Left lung (tissue), 10 donors: ENCODE data around the gene CAPRIN2. TPM values are rescaled to one million over a fixed set of nuclear protein-coding genes. Genes with fewer than 3 reads are reported as not detected.

ENCODE experiments used
- ATAC-seq: fragments of 200-7000 bp; cut with Tn5 transposase; one replicate; pipeline ENCODE4 v1.9.1; 2020; ENCODE audit warnings: moderate library complexity
- DNase-seq, 4 donors: peaks; one replicate each; pipeline ENCODE4 v3.0.0-alpha.2; 2013 to 2020
- H3K27ac ChIP-seq, 2 donors: fragments of 200-600 bp; sonication (generic) in 1 of 2; one replicate each; pipeline versions ENCODE4 v1.5.0 to v1.8.0; 2020 to 2021
- H3K27me3 ChIP-seq, 2 donors: fragments of 200-600 bp; sonication (generic) in 1 of 2; one replicate each; pipeline versions ENCODE4 v1.5.0 to v1.8.0; 2020 to 2021
- H3K36me3 ChIP-seq, 2 donors: fragments of 200-600 bp; sonication (generic) in 1 of 2; one replicate each; pipeline versions ENCODE4 v1.5.0 to v1.8.0; 2020 to 2021
- H3K4me1 ChIP-seq, 2 donors: fragments of 200-600 bp; one replicate each; pipeline ENCODE4 v1.8.0; 2021
- H3K4me3 ChIP-seq, 2 donors: fragments of 200-600 bp; sonication (generic) in 1 of 2; one replicate each; pipeline versions ENCODE4 v1.5.0 to v1.8.0; 2020 to 2021; ENCODE audit warnings: mild to moderate bottlenecking in 1 of 2
- H3K9me3 ChIP-seq, 2 donors: fragments of 200-600 bp; sonication (generic) in 1 of 2; one replicate each; pipeline versions ENCODE4 v1.5.0 to v1.8.0; 2020 to 2021
- CTCF ChIP-seq, 2 donors: fragments of 200-600 bp; sonication (generic) in 1 of 2; IDR thresholded peaks; one replicate each; pipeline versions ENCODE4 v1.5.0 to v1.8.0; 2021; ENCODE audit warnings: antibody characterized with exemption in 2 of 2
- intact Hi-C, 2 donors: fragments of 100-400 bp; cut with DNase I; formaldehyde crosslinking; loops; one replicate each; pipeline versions ENCODE4 v1.11.2 to v1.14.2; 2022
- polyA plus RNA-seq, 6 donors: library from polyadenylated mRNA; unstranded; fragments of 120-200 nt; gene quantifications; one replicate each; pipeline ENCODE4 v1.2.1, GENCODE V29; 2013; ENCODE audit not compliant: insufficient read length in 6 of 6
- total RNA-seq, 2 donors: library from RNA; stranded (reverse); fragmentation: NEBNext Ultra II Directional; extraction: Animal tissue kit (Norgen Biotek cat#: 25700); gene quantifications; one replicate each; pipeline ENCODE4 v1.2.1, GENCODE V29; 2021
- donor health status: DM: no; HTN: yes; CAD: no.
- donor health status: DM: no; HTN: no; CAD: no.

CAPRIN2 gene
- total and polyA plus RNA-seq, 8 donors, result 16.4 to 66.3 (median 46.0) TPM

GRCh38 chr12:30698346-30698745 lies 56.4 kb downstream of the CAPRIN2 start:
- Histone ChIP-seq H3K9me3 (no peaks in the 10 kb centered on the region), H3K4me3 (no peak overlapping the region), H3K27ac (no peak overlapping the region), H3K27me3 (no peaks in the 10 kb centered on the region), H3K36me3 (no peaks in the 10 kb centered on the region), H3K4me1 (peaks cover 16% of the 10 kb centered on the region in 2 donors)
- no peak for TF ChIP-seq CTCF (IDR thresholded peaks at IDR 0.05)
- intact Hi-C loops, result no loop called here
- no peak for DNase-seq
- ATAC-seq, result no peak

GRCh38 chr12:30696943-30697342 lies 57.8 kb downstream of the CAPRIN2 start:
- Histone ChIP-seq H3K9me3 (no peaks in the 10 kb centered on the region), H3K27me3 (no peaks in the 10 kb centered on the region), H3K27ac (no peak overlapping the region), H3K4me1 (peaks cover 16 to 30% of the 10 kb centered on the region in 2 donors), H3K4me3 (no peak overlapping the region), H3K36me3 (no peaks in the 10 kb centered on the region)
- DNase-seq (no peak), ATAC-seq (no peak)
- TF ChIP-seq CTCF (IDR thresholded peaks at IDR 0.05), result no peak
- intact Hi-C loops, result no loop called here

- H3K27me3 ChIP-seq, result no peaks in the 10 kb centered on the region
- TF ChIP-seq CTCF (IDR thresholded peaks at IDR 0.05), result no peak
- no peaks in the 10 kb centered on the region for H3K9me3 ChIP-seq
- H3K4me3 ChIP-seq, result peak overlapping the region in 1 of 2 donors; percentile 98
- peaks cover 16 to 34% of the 10 kb centered on the region in 2 donors for H3K4me1 ChIP-seq
- no peak overlapping the region for H3K27ac ChIP-seq
- H3K36me3 ChIP-seq, result no peaks in the 10 kb centered on the region
- DNase-seq (peak in 1 of 4 donors; percentile 51), ATAC-seq (no peak)
- intact Hi-C loops, result no loop called here
Observed at GRCh38 chr12:30696486-30696885, 58.3 kb downstream of the CAPRIN2 start.

- TF ChIP-seq CTCF (IDR thresholded peaks at IDR 0.05), result no peak
Observed at GRCh38 chr12:30696103-30696408, 58.7 kb downstream of the CAPRIN2 start.

GRCh38 chr12:30695199-30696102 lies 59.3 kb downstream of the CAPRIN2 start, which contains the start of gene IPO8:
Gene IPO8, minus strand, starts transcription at chr12:30695869. Its CDS starts 222 bp downstream, at chr12:30695647.
- no peaks in the 10 kb centered on the region for H3K9me3 ChIP-seq
- intact Hi-C loops, result no loop called here
- H3K27me3 ChIP-seq, result no peaks in the 10 kb centered on the region
- H3K4me1 ChIP-seq, result peaks cover 16 to 42% of the 10 kb centered on the region in 2 donors
- peak in 1 of 2 donors; percentile 25 for TF ChIP-seq CTCF (IDR thresholded peaks at IDR 0.05)
- DNase-seq (peak; percentile 86 to 97 (median 95)), ATAC-seq (peak; percentile 98)
- H3K27ac ChIP-seq, result peak within 1 kb of the TSS; percentile 75 to 81
- no peaks in the 10 kb centered on the region for H3K36me3 ChIP-seq
- peak within 1 kb of the TSS; percentile 96 to 98 for H3K4me3 ChIP-seq

More at GRCh38 chr12:30696103-30696408, 58.7 kb downstream of the CAPRIN2 start:
- no peak for ATAC-seq
- no peaks in the 10 kb centered on the region for H3K27me3 ChIP-seq
- H3K4me3 ChIP-seq, result peak overlapping the region; percentile 96 to 98
- peaks cover 16 to 39% of the 10 kb centered on the region in 2 donors for H3K4me1 ChIP-seq
- no peak for DNase-seq
- intact Hi-C loops, result no loop called here
- no peaks in the 10 kb centered on the region for H3K36me3 ChIP-seq
- H3K27ac ChIP-seq, result peak overlapping the region; percentile 75 to 81
- no peaks in the 10 kb centered on the region for H3K9me3 ChIP-seq
